ENCODE measurements around the gene PLAAT2.
"Not testable (repeated sequence)": the region's sequence is repeated elsewhere in the genome, so short reads cannot be mapped to it uniquely, and the experiment has no call there.

PLAAT2 gene

GRCh38 chr11:63547061-63547460 is 16.1 kb downstream of the PLAAT2 start:
- DNase-seq: no peak

DNA sequence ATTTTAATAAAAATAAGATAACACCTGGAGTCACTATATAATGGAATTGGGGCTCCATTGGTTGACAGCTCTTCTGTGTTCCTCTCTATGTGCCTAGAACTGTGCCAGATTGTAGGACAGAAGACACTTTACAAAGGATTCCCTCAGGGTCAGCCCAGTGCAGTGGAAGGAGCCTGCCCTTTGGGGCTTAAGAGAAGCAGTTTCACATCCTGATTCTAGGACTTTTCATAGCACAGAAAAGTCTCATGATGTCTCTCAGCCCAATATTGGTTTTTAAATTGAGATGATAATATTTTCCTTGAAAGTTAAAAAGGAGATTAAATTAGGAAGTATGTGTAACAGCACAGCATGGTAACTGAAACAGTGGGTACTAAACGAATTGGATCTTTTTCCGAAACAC is 19.5 kb downstream of the PLAAT2 start:
- no peak for DNase-seq

GRCh38 chr11:63542506-63542905 is 20.7 kb downstream of the PLAAT2 start:
- DNase-seq: not testable (repeated sequence)

DNA sequence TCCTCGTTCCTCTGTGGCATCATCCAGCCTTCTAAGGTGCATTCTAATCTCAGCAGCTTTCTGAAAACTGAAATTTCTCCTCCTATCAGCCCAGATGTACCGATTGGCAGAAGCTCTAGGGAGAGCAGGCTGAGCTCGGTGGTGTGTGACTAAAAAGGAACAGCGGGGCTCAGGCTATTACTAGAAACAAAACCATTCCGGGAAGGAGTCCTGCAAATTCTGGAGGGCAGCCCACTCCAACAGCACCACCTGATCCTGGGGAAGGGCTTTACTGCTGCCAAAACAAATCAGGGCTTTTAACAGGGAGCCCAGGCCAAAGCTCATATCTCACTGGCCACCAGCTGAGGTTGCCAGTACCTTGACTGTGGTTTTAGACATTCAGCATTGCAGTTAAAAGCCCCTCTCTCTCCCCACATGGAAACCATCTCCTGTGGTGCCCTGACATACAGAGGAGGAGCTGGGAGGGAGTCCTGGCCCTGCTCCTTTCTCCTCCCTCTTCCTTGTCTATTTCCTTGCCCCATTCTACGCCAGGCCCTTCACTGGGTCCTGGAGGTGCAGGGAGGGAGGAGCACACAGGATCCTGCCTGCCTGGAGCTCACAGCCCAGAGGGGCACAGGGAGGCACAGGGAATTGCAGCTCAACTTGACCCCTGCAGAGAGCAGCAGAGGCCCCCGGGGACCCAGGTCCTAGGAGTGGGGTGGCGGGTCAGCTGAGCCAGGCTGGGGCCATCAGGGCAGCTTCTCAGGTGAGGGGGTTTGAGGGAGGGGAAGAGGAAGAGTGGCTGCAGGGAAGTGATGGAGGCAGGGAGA is 25.7 kb downstream of the PLAAT2 start:
- DNase-seq: no peak

DNA sequence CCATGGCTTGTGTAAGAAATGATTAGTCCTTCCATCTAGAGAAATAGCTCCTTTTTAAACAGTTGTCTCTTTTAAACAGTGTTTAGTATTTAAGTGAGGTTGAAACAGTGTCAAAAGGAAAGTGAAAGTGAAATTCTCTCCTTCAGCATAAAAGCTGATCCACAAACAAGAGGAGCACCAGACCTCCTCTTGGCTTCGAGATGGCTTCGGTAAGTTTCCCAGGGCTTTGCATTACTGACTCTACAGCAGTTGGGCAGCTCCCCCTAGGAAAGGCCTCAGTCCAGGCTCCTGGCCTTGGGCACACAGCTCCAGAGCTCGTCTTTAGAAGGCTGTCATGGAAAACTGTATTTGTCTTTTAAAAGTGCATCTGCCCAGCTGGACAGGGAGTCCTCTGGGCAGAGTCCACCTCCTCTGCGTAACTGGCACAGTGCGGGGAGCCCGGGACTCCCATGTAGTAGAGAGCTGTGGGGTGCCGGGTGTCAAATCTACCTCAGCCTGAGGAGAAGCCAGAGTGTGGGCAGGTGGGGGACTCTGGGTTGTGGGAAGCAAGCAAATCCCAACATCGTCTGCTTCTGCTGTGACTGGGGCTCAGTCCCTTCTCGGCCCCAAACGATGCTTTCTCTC is 26.4 kb downstream of the PLAAT2 start, which contains the start of gene PLAAT4:
Gene PLAAT4 (plus strand): TSS at position 140 of the 624 bp plus-strand sequence. CDS start 61 bp downstream, at position 201.
- peak in 1 of 4 experiments; percentile 26 for DNase-seq

GRCh38 chr11:63535734-63536133 is 27.4 kb downstream of the PLAAT2 start:
- DNase-seq: no peak

- no peak for DNase-seq
Measured at GRCh38 chr11:63534895-63535461, 28.2 kb downstream of the PLAAT2 start.

DNA sequence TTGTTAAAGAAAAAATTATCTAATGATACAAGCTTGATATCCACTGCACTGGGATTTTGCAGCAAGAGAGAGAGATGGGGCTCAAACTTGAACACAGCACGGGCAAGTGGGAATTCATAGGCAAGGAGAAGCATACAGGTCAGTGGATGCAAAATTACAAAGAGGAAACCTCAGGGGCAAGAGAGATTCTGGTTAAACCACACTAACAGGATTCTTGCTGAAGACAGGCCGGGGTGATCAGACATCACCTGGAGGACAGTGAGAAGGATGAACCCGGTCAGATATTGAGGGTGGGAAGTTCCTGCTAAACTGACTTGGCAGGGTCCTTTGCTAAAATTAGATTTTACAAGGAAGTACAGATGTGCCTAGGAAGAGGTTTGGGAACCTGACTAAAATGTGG is 29.1 kb downstream of the PLAAT2 start:
- DNase-seq: no peak

DNA sequence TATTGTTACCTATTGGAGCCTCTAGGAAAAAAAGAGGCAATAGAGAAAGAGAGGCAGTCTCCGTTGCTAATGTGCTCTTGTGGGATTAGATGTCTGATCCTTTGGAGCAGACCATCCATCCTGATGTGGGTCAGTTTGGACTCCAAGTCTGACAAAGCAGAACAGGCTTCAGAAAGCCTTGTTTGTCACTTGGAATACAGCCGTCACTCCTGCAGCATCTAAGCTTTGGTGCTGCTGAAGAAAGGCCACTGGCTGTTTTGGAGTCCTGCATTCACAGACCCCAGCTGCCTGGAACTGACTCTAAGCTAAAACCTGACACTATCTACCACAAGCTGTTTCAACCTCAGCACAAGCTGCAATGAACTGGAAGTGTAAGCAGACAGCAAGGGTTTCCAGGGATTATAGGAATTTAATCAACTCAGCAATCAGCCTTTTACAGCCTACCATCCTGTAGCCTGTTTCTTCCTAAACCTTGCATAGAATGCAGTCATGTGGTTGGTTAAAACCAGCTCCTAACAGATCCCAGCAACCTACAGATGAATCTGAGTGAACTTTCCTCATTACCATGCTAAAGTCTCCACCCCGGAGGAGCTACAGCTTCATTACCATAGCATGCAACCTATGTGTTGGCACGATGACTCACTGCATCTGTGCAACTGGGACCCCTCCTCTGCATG is 30.2 kb downstream of the PLAAT2 start:
- DNase-seq: no peak

DNA sequence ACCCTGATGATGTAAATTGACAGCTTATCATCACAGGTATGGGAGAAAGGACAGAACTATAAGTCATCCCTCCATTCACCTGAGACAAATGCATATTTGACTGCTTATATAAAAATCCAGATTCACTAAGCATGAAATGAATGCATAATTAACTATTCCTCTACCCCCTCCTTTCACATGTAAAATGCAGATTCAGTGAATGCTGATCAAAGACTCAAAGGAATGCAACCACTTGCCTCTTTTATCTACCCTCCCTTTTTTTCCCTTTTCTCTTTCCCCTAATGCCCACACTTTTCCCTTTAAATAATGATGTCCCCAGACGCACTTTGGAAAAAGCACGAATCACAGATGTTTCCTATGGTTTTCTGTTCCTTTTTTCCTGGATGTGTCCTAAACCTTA is 31.1 kb downstream of the PLAAT2 start:
- DNase-seq: no peak

- DNase-seq: peak in 2 of 4 experiments; percentile 22 to 24
Measured at GRCh38 chr11:63531074-63531792, 31.9 kb downstream of the PLAAT2 start.

- DNase-seq: no peak
Measured at GRCh38 chr11:63530021-63530420, 33.2 kb downstream of the PLAAT2 start.

DNA sequence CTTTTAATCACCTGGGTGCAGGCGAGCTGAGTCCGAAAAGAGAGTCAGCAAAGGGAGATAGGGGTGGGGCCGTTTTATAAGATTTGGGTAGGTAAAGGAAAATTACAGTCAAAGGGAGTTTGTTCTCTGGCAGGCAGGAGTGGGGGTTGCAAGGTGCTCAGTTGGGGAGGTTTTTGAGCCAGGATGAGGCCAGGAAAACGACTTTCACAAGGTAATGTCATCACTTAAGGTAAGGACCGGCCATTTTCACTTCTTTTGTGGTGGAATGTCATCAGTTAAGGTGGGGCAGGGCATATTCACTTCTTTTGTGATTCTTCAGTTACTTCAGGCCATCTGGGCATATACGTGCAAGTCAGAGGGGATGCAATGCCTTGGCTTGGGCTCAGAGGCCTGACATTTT is 33.8 kb downstream of the PLAAT2 start:
- not testable (repeated sequence) for DNase-seq

- not testable (repeated sequence) for DNase-seq
Measured at GRCh38 chr11:63528729-63529278, 34.4 kb downstream of the PLAAT2 start.

GRCh38 chr11:63528156-63528555 is 35.0 kb downstream of the PLAAT2 start:
- not testable (repeated sequence) for DNase-seq

GRCh38 chr11:63527667-63528066 is 35.5 kb downstream of the PLAAT2 start:
- no peak for DNase-seq

DNA sequence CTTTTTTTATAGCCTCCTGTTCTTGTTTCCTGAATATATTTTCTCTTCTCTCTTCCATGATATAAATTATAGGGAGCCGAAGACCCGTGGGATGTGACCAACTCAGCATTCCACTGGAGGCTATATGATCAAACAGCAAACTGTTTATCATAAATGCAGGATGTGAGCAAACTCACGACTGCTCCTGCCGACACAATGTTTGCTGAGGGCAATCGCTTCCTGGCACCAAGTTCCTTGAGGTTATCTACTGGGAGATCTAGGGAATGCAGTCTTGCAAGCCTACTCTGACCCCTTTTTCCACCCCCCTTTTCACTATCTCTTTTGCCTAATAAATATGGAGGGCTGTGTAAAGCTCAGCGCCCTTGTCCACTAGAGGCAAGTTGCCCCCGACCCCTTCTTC is 40.0 kb downstream of the PLAAT2 start:
- DNase-seq: no peak

DNA sequence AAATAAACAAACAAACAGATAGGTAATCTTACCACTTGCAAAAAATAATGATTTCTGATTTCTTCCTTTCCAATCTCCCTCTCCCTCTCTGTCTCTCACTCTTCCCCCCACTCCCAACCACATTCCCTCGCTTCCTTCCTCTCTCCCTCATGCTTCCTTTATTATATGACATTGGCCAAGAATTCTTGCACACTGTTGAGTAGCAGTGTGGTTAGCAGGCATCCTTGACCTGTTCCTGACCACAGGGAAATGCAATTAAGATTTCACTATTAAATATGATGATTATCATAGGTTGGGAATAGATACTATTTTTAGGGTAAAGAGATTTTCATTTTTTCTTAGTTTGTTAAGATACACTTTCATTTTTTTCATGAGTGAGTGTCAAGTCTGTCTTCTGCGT is 41.3 kb downstream of the PLAAT2 start:
- DNase-seq: no peak

GRCh38 chr11:63520606-63521170 is 42.5 kb downstream of the PLAAT2 start:
- DNase-seq: no peak

DNA sequence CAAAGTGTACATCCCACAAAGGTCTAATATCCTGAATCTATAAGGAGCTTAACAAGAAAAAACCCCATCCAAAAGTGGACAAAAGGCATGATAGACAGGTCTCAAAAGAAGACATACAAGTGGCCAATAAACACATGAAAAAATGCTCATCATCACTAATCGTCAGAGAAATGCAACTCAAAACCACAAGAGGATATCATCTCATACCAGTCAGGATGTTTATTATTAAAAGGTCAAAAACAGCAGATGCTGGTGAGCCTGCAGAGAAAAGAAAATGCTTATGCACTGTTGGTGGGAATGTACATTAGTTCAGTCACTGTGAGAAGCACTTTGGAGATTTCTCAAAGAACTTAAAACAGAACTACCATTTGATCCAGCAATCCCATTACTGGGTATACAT is 44.6 kb downstream of the PLAAT2 start:
- no peak for DNase-seq

DNA sequence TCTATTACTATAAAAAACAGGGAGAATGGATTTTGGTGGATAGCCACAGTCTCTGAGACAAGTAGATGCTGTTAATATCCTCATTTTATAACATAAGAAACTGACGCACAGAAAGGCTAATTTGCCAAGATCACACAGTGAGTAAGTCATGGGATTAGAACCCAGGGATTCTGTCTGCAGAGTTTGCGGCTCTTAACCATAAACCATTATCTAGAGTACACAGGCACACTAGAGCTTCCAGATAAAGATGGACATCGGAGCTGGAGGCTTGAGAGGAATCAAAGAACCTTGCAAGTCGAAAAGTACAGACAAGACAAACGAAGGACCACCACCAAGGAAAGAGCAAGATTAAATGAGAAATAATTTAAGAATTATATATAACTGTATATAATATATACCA is 46.0 kb downstream of the PLAAT2 start:
- no peak for DNase-seq

GRCh38 chr11:63516109-63516508 is 47.1 kb downstream of the PLAAT2 start:
- no peak for DNase-seq
